ENCODE results near the gene LONRF2.
"Not testable (repeated sequence)": the region's sequence is repeated elsewhere in the genome, so short reads cannot be mapped to it uniquely, and the experiment has no call there.

LONRF2 gene

DNA sequence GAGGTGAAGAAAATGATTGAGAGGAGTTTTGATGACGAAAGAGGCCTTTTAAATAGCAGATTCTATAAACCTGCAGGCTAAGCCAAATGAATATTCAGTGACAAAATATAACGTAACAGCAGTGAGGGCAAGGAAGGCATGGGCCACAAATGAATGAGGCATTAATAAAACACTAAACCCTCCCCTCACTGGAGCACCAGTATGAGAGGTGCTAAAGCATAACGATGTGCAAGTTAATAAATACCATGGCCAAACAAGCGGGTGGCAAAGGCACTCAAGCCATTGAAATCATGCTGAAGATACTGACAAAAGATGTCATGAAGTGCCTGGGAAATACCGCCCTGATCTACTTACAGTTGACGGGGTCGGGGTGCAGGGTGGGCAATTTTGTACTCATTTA is 30.2 kb upstream of the LONRF2 start:
- Histone ChIP-seq H3K27ac (no peak overlapping the region), H3K36me3 (no peaks in the 10 kb centered on the region), H3K4me3 (no peak overlapping the region), H3K9me3 (no peaks in the 10 kb centered on the region), H3K27me3 (peaks cover 0 to 9% of the 10 kb centered on the region in 2 donors), H3K4me1 (no peaks in the 10 kb centered on the region)
- DNase-seq = no peak
- TF ChIP-seq, protein P1, sequence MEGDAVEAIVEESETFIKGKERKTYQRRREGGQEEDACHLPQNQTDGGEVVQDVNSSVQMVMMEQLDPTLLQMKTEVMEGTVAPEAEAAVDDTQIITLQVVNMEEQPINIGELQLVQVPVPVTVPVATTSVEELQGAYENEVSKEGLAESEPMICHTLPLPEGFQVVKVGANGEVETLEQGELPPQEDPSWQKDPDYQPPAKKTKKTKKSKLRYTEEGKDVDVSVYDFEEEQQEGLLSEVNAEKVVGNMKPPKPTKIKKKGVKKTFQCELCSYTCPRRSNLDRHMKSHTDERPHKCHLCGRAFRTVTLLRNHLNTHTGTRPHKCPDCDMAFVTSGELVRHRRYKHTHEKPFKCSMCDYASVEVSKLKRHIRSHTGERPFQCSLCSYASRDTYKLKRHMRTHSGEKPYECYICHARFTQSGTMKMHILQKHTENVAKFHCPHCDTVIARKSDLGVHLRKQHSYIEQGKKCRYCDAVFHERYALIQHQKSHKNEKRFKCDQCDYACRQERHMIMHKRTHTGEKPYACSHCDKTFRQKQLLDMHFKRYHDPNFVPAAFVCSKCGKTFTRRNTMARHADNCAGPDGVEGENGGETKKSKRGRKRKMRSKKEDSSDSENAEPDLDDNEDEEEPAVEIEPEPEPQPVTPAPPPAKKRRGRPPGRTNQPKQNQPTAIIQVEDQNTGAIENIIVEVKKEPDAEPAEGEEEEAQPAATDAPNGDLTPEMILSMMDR (IDR thresholded peaks at IDR 0.05) = no peak
- intact Hi-C loops (cut with DNase I; ENCODE audit: low total_unique reads) = no loop called here

DNA sequence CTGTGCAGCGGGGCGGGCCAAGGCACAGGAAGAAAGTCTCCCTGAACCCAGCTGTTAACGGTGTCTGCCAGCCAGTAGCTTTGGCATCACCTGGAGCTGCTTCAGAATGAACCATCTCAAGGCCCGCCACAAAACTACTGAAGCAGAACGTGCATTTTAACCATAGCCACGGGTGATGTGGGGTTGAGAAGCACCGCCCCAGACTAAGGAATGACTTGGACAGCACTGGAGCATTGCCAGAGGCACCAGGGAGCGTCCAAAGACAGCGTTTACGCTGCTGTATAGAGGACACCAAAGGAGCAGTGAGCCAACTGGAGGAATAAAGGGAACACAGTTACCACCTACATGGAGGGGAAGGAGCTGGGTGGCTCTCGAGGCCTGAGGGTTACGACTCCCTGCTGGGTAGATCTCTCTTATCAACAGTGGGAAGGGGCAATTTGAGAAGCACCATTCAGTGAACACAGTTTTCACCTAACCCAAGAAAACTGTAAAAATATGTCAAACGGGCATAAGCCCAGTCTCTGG is 28.4 kb upstream of the LONRF2 start:
- H3K27me3 ChIP-seq = peaks cover 0 to 9% of the 10 kb centered on the region in 2 donors
- TF ChIP-seq, protein P1 (IDR thresholded peaks at IDR 0.05) = no peak
- no peaks in the 10 kb centered on the region for H3K36me3 ChIP-seq
- H3K4me3 ChIP-seq = no peak overlapping the region
- H3K27ac ChIP-seq = no peak overlapping the region
- no peak for DNase-seq
- H3K9me3 ChIP-seq = no peaks in the 10 kb centered on the region
- H3K4me1 ChIP-seq = no peaks in the 10 kb centered on the region
- intact Hi-C loops (cut with DNase I; ENCODE audit: low total_unique reads) = no loop called here

DNA sequence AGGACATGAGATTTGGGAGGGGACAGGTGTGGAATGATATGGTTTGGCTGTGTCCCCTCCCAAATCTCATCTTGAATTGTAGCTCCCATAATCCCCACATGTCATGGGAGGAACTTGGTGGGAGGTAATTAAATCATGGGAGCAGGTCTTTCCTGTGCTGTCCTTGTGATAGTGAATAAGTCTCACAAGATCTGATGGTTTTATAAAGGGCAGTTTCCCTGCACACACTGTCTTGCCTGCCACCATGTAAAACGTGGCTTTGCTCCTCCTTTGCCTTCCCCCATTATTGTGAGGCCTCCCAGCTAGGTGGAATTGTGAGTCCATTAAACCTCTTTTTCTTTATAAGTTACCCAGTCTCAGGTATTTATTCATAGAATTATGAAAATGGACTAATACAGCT is 22.8 kb upstream of the LONRF2 start:
- DNase-seq; H3K36me3 ChIP-seq; H3K27me3 ChIP-seq; H3K9me3 ChIP-seq; H3K4me3 ChIP-seq; H3K27ac ChIP-seq; H3K4me1 ChIP-seq; intact Hi-C loops (cut with DNase I; ENCODE audit: low total_unique reads): not testable (repeated sequence)

DNA sequence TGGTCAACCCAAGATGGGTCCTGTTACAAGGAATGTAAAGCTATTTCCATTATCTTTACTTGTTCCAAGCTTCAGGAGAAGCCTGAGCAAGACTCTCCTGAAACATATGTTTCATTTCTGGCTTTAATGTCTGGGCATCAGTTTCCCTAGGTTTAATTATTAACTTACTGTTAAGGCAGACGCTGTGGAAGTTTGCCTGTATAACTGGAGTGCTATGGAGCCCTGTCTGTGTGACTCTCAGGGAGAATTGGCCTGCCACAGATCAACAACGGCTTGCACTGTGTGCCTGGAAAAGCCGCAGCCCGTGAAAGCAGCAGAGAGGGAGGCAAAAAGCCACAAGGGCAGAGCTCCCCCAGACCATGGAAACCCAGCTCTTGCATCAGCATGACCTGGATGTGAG is 22.1 kb upstream of the LONRF2 start:
- Histone ChIP-seq H3K4me3 (no peak overlapping the region), H3K27ac (no peak overlapping the region), H3K9me3 (no peaks in the 10 kb centered on the region), H3K27me3 (peaks cover 0 to 7% of the 10 kb centered on the region in 2 donors), H3K4me1 (no peaks in the 10 kb centered on the region), H3K36me3 (no peaks in the 10 kb centered on the region)
- DNase-seq = no peak
- intact Hi-C loops (cut with DNase I; ENCODE audit: low total_unique reads) = no loop called here
- TF ChIP-seq, protein P1 (IDR thresholded peaks at IDR 0.05) = no peak

DNA sequence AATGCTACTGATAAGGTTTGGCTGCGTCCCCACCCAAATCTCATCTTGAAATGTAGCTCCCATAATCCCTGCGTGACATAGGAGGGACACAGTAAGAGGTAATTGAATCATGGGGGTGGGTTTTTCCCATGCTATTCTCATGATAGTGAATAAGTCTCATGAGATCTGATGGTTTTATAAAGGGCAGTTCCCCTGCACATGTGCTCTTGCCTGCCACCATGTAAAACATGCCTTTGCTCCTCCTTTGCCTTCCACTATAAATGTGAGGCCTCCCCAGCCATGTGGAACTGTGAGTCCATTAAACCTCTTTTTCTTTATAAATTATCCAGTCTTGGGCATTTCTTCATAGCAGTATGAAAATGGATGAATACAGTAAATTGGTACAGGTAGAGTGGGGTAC is 20.2 kb upstream of the LONRF2 start:
- H3K4me3 ChIP-seq; H3K27me3 ChIP-seq; intact Hi-C loops (cut with DNase I; ENCODE audit: low total_unique reads); H3K4me1 ChIP-seq; H3K27ac ChIP-seq; H3K9me3 ChIP-seq; H3K36me3 ChIP-seq; DNase-seq: not testable (repeated sequence)

DNA sequence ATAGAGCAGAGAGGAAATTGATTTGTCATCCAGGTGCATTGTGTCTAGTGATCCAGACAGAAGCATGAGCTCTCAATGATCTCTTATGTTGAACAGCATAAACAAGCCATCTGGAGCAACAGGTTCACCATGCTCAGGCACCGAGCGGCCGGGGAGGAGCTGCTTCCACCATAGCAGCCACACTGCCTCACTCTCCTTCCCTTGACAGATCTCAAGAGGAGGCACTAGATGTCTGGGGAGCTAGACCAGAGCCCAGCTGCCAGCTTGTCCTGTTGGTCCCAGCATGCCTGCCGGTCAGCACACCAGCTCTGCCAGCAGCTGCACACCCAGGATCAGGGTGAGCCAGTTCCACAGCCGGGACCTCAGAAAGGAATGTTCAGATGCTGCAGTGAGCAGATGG is 17.5 kb upstream of the LONRF2 start:
- Histone ChIP-seq H3K27me3 (peaks cover 0 to 10% of the 10 kb centered on the region in 2 donors), H3K36me3 (no peaks in the 10 kb centered on the region), H3K4me3 (no peak overlapping the region), H3K9me3 (no peaks in the 10 kb centered on the region), H3K27ac (no peak overlapping the region), H3K4me1 (no peaks in the 10 kb centered on the region)
- TF ChIP-seq, protein P1 (IDR thresholded peaks at IDR 0.05) = no peak
- DNase-seq = no peak
- intact Hi-C loops (cut with DNase I; ENCODE audit: low total_unique reads) = no loop called here

DNA sequence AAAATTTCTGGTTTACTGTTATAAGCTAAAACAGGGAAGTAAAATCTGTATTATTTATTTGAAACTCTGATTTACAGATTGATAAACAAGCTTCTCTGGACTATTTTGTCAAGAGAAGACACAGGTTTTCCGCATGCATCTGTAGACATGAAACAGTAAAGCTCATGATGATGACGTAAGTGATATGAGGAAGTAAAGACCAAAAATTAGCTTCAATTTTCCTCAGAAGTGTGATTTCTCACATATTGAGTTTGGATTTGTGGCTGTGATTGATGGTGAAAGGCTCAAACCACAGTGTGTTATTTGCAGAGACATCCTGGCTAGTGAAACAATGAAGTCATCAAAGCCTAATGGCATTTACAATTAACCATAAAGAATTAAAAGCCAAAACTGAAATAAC is 12.6 kb upstream of the LONRF2 start:
- Histone ChIP-seq H3K4me3 (no peak overlapping the region), H3K36me3 (no peaks in the 10 kb centered on the region), H3K27ac (no peak overlapping the region), H3K27me3 (peaks cover 0 to 17% of the 10 kb centered on the region in 2 donors), H3K9me3 (no peaks in the 10 kb centered on the region), H3K4me1 (no peaks in the 10 kb centered on the region)
- DNase-seq = no peak
- TF ChIP-seq, protein P1 (IDR thresholded peaks at IDR 0.05) = no peak
- intact Hi-C loops (cut with DNase I; ENCODE audit: low total_unique reads) = no loop called here

All from tibial artery (tissue), 4 donors.